ENCODE results near the gene LSM12.

LSM12 gene

GRCh38 chr17:43984521-43984920 is 82.0 kb downstream of the LSM12 start:
- DNase-seq = no peak
